Hematopoietic multipotent progenitor cell treated with erythropoietin and hydrocortisone succinate and interleukin-3 and kit ligand, for 15 days (in vitro differentiated cells): ENCODE results near the gene MED20.
A peak's percentile ranks its signal among the peaks of the same experiment; 100 is the strongest.
"Not testable (repeated sequence)": the region's sequence is repeated elsewhere in the genome, so short reads cannot be mapped to it uniquely, and the experiment has no call there.

Experiments
- DNase-seq: peaks from one replicate; pipeline ENCODE4 v3.0.0-alpha.2; 2015; ENCODE audit warnings: low spot score

Gene MED20, protein sequence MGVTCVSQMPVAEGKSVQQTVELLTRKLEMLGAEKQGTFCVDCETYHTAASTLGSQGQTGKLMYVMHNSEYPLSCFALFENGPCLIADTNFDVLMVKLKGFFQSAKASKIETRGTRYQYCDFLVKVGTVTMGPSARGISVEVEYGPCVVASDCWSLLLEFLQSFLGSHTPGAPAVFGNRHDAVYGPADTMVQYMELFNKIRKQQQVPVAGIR

DNA sequence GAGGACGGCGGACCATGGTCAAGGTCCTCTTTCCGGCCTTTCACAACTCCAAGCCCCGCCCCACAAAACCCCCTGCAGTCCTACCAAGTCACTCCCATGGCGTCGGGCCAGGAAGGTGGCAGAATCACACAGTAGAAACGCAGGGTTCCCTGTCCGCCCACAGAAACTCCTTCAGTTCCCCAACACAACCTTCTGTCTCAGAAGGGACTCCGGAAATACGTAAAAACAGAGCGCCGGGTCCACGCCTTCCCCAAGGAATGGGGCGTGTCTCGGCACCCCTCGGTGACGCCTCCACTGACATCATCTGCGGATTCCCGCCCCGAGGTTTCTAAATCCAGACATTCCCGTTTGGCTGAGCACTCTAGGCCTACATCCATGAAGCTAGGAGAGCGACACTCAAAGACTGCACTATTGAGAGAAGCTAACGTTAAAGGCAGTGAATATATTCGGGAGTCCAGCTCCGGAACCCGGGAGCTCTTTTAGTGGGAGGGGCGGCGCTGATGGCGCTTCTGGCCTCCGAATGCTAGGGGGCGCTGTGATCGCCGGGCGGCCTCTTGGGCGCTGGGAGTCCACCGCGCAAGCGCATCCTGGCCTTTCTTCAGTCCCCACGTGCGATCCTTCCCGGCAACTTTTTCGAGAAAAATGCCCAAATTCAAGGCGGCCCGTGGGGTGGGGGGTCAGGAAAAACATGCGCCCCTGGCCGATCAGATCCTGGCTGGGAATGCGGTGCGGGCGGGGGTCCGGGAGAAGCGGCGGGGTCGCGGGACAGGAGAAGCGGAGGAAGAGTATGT is at the start of gene MED20, which contains the start of gene BYSL:
TSS of gene MED20 (minus strand) at position 219 of the 791 bp plus-strand sequence. CDS start at position 98, 121 bp downstream.
TSS of gene BYSL (plus strand) at position 579 of the 791 bp plus-strand sequence. CDS start at position 643, 64 bp downstream.
- peak; percentile 96 for DNase-seq

- DNase-seq: no peak
Observed at GRCh38 chr6:41970436-41970846, 49.5 kb upstream of the MED20 start.

GRCh38 chr6:41967312-41968287 is 46.7 kb upstream of the MED20 start:
- DNase-seq: no peak

DNA sequence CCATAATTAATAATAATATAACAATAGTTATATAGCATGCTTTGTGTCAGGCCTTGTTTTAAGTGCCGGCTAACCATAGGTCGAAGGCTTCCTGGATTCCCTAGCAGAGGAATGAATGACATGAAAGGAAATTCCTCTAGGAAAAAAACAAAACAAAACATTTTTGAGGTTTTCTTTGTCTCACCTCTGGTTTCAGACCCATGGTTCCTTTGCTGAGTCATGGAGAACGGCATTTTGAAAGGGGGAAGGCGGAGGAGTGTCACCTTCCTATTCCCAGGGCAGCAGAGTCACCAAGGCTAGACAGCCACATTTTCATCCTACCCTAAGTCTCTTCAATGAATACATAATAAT is 46.0 kb upstream of the MED20 start:
- no peak for DNase-seq

- DNase-seq: no peak
Observed at GRCh38 chr6:41966214-41966920, 45.4 kb upstream of the MED20 start.

GRCh38 chr6:41965429-41966213 is 44.7 kb upstream of the MED20 start:
- DNase-seq: no peak

DNA sequence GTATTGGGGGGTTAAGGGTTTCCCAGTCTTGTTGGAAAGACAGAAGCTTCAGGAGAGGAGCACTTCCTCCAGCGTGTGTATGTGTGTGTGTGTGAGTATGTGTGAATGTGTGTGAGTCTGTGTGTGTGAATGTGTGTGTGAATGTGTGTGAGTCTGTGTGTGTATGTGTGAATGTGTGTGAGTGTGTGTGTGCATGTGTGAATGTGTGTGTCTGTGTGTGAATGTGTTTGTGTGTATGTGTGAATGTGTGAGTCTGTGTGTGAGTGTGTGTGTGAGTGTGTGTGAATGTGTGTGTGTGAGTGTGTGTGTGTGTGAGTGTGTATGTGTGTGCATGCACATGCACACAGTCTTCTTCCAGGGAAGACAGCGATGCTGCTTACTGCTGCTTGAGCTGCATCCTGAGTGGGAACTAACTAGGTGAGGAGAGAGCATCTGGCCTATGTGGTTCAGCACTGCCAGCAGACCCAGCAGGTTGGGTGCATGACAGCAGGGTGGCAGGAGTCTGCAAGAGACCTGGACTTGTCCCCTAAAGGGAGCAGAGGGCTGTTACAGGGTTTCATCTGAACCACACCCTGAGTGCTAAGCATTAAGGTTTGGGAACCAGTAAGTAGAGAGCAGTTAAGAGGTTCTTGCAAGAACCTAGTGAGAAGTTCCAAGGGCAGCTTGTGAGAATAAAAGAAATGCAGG is 43.4 kb upstream of the MED20 start:
- peak; percentile 30 for DNase-seq

GRCh38 chr6:41963371-41963770 is 42.4 kb upstream of the MED20 start:
- no peak for DNase-seq

DNA sequence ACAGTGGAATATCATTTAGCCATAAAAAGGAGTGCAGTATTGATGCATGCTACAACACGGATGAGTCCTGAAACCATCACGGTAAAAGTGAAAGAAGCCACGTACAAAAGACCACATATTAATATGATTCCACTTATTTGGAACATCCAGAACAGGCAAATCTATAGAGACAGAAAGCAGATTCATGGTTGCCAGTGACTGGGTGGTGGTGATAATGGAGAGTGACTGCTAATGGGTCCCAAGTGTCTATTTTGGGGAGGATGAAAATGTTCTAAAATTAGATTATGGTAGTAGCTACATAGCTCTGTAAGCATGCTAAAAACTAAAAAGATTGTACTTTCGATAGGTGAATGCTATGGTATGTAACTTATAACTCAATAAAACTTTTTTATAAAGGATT is 39.1 kb upstream of the MED20 start:
- DNase-seq: peak; percentile 62

DNA sequence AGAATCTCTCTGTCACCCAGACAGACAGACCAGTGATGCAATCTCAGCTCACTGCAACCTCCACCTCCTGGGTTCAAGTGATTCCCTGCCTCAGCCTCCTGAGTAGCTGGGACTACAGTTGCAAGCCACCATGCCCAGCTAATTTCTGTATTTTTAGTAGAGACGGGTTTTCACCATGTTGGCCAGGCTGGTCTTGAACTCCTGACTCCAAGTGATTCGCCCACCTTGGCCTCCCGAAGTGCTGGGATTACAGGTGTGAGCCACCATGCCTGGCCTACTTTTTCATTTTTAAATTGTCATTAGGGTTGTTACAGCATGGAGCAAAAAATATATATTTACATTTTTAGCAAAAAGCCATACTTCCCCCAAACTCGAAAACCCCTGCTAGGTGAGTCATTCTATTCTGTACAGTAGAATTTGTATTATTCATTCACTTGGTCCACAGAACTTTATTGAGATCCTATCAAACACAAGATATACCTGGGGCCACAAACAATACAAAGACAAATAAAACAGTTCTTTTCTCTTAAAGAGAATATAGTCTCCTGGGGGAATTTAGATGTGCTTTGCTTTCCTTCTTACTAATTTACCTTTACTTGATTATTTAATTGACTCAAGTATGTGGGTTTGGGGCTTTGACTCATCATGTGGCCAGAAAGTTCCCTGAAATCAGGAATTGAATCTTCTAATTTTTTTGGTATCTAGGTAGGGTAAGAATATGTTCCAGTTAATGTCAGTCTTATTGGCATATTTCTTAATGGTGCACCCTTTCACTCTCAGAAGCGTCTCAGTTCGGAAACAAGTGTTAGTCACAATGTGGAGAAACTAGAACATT is 37.3 kb upstream of the MED20 start:
- DNase-seq: no peak

- DNase-seq: peak; percentile 68
Observed at GRCh38 chr6:41957117-41957516, 36.2 kb upstream of the MED20 start.

GRCh38 chr6:41955412-41955811 is 34.5 kb upstream of the MED20 start:
- DNase-seq: no peak

- no peak for DNase-seq
Observed at GRCh38 chr6:41954668-41955067, 33.7 kb upstream of the MED20 start.

- DNase-seq: no peak
Observed at GRCh38 chr6:41947581-41948220, 26.8 kb upstream of the MED20 start.

DNA sequence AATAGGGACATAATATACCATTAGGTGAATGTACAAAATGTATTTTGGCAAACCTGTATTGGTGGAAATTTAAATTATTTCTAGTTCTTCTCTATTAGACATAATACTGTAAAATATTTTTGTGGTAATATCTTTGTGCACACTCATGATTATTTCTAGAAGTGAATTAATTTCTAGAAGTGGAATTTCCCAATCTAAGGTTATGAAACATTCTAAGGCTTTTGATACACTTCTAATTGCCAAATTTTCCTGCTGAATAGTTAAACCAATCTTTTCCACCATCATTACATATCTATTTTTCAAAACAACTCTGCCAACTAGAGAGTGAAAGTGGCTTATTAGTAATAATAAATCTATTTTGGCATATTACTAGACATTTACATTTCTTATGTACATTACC is 22.5 kb upstream of the MED20 start:
- DNase-seq: no peak

DNA sequence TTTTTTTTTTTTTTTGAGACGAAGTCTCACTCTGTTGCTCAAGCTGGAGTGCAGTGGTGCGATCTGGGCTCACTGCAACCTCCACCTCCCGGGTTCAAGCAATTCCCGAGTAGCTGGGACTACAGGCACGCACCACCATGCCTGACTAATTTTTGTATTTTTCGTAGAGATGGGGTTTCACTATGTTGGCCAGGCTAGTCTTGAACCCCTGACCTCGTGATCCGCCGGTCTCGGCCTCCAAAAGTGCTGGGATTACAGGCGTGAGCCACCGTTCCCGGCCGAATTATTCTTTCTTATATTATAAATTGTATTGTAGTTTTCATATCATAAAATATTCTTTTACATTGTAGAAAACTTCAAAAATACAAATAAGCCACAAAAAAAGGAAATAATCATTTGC is 21.9 kb upstream of the MED20 start:
- DNase-seq: not testable (repeated sequence)

DNA sequence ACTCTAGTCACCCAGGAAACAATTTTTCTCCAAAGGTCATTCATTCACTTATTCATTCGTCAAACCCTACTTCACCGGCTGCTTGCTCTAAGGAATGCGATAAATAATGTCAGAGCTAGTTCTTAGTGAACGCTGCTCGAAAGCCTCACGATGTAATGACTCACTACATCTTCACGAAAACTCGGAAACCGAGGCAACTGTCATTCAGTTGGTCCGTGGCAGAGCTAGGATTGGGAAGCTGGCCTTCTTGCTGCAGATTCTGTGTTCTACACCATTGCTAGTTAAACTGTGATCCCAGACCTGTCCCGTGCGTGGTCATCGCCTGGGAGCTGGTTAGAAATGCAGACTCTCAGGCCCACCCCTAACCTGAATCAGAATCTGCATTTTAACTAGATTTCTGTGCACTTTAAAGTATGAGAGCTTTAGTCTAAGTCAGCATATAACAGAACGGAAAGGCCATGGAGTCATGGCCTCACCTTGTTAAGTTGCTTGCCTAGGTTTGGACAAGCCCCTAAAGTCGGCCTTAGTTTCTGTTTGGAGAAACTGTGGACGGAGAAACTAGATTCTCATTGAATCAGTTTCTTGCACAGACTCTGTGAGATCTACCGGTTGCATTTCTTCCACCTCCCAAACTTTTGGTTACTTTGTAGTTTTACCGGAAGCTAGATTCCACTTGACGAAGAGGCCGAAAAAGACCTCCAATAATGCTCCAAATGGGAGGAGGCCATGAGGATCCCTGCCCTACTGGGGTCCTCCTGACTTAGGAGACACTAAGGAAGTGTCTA is 21.3 kb upstream of the MED20 start:
- no peak for DNase-seq
